Endometrial microvascular endothelial cells (primary cell): ENCODE results near the gene ABCF1. TPM values are rescaled to one million over a fixed set of nuclear protein-coding genes. Genes with fewer than 3 reads are reported as not detected.

Experiments used
- in situ Hi-C: cut with HindIII; loops from 2 replicates; pipeline ENCODE4 v1.10.0; 2017; ENCODE audit warnings: low sequenced_read_pairs, low pct_unique_long_range_greater_than_20kb; ENCODE audit errors: inconsistent ontology term
- total RNA-seq: library from RNA; depleted of rRNA; stranded (reverse); fragments of >200 nt; gene quantifications from one replicate; pipeline ENCODE4 v1.2.3, GENCODE V29; 2015; ENCODE audit errors: inconsistent ontology term

Gene ABCF1
- total RNA-seq, 1 donor from 2014 or later = 35.9 TPM

GRCh38 chr6:30597315-30598144, 26.3 kb downstream of the ABCF1 start:
- in situ Hi-C loops = loop anchor here (10.0 kb wide), 1 partner anchor 147 kb away; the partner anchor contains the start of genes FLOT1 and IER3

GRCh38 chr6:30598912-30599624, 27.8 kb downstream of the ABCF1 start:
- in situ Hi-C loops = loop anchor here (10.0 kb wide), 1 partner anchor 146 kb away; the partner anchor contains the start of genes FLOT1 and IER3

GRCh38 chr6:30599625-30600324, 28.5 kb downstream of the ABCF1 start:
- in situ Hi-C loops = loop anchor here (10.0 kb wide), 1 partner anchor 145 kb away; the partner anchor contains the start of genes FLOT1 and IER3

GRCh38 chr6:30600451-30600961, 29.3 kb downstream of the ABCF1 start:
- in situ Hi-C loops = no loop called here

GRCh38 chr6:30601436-30601814, 30.2 kb downstream of the ABCF1 start:
- in situ Hi-C loops = no loop called here

GRCh38 chr6:30601815-30602641, 30.8 kb downstream of the ABCF1 start:
- in situ Hi-C loops = no loop called here

GRCh38 chr6:30603961-30604360, 32.7 kb downstream of the ABCF1 start:
- in situ Hi-C loops = no loop called here

- in situ Hi-C loops = no loop called here
Measured at GRCh38 chr6:30610065-30610464, 38.8 kb downstream of the ABCF1 start.

GRCh38 chr6:30611150-30611855, 40.1 kb downstream of the ABCF1 start:
- in situ Hi-C loops = no loop called here

GRCh38 chr6:30611856-30612194, 40.6 kb downstream of the ABCF1 start:
- in situ Hi-C loops = no loop called here

- in situ Hi-C loops = no loop called here
Measured at GRCh38 chr6:30612213-30612612, 41.0 kb downstream of the ABCF1 start.

GRCh38 chr6:30612687-30613248, 41.5 kb downstream of the ABCF1 start:
- in situ Hi-C loops = no loop called here

- in situ Hi-C loops = no loop called here
Measured at GRCh38 chr6:30613251-30614043, 42.2 kb downstream of the ABCF1 start.

- in situ Hi-C loops = no loop called here
Measured at GRCh38 chr6:30614044-30614842, 43.0 kb downstream of the ABCF1 start.

- in situ Hi-C loops = no loop called here
Measured at GRCh38 chr6:30614843-30615218, 43.6 kb downstream of the ABCF1 start.

- in situ Hi-C loops = no loop called here
Measured at GRCh38 chr6:30615219-30615957, 44.1 kb downstream of the ABCF1 start.
